ENCODE data around the gene RARS1. TPM values are rescaled to one million over a fixed set of nuclear protein-coding genes. Genes with fewer than 3 reads are reported as not detected.

RARS1 gene
- total RNA-seq, 1 donor, result 243 TPM

- H3K27me3 ChIP-seq (ENCODE audit: insufficient read depth, low read length), result no peaks in the 10 kb centered on the region
- no peak overlapping the region for H2AFZ ChIP-seq (ENCODE audit: low read length)
- DNase-seq (ENCODE audit: insufficient read length, low spot score, missing footprints), result no peak
- H3K9me3 ChIP-seq (ENCODE audit: low read depth, low read length), result no peaks in the 10 kb centered on the region
- no peak overlapping the region for H3K4me3 ChIP-seq (ENCODE audit: insufficient read depth, low read length)
- H3K4me2 ChIP-seq (ENCODE audit: insufficient read depth, low read length), result no peak overlapping the region
- H4K20me1 ChIP-seq (ENCODE audit: insufficient read depth, low read length), result peaks cover 13% of the 10 kb centered on the region
- peaks cover 15% of the 10 kb centered on the region for H3K79me2 ChIP-seq (ENCODE audit: insufficient read depth, low read length)
- H3K4me1 ChIP-seq (ENCODE audit: insufficient read depth, low read length), result peaks cover 4% of the 10 kb centered on the region
- no peak overlapping the region for H3K27ac ChIP-seq (ENCODE audit: low read depth, low read length)
- peaks cover 42% of the 10 kb centered on the region for H3K36me3 ChIP-seq (ENCODE audit: insufficient read depth, low read length)
- TF ChIP-seq CTCF (IDR thresholded peaks at IDR 0.05; ENCODE audit: extremely low read depth, low read depth, low read length), result no peak
These were observed 71.1 kb downstream of the RARS1 start for GRCh38 chr5:168557389-168557788.

- H4K20me1 ChIP-seq (ENCODE audit: insufficient read depth, low read length), result peaks cover 3% of the 10 kb centered on the region
- H2AFZ ChIP-seq (ENCODE audit: low read length), result no peak overlapping the region
- peaks cover 40% of the 10 kb centered on the region for H3K79me2 ChIP-seq (ENCODE audit: insufficient read depth, low read length)
- H3K4me3 ChIP-seq (ENCODE audit: insufficient read depth, low read length), result no peak overlapping the region
- no peak overlapping the region for H3K4me2 ChIP-seq (ENCODE audit: insufficient read depth, low read length)
- H3K27ac ChIP-seq (ENCODE audit: low read depth, low read length), result peak overlapping the region; percentile 14
- H3K36me3 ChIP-seq (ENCODE audit: insufficient read depth, low read length), result peaks cover 19% of the 10 kb centered on the region
- no peak for DNase-seq (ENCODE audit: insufficient read length, low spot score, missing footprints)
- no peak for TF ChIP-seq CTCF (IDR thresholded peaks at IDR 0.05; ENCODE audit: extremely low read depth, low read depth, low read length)
- no peaks in the 10 kb centered on the region for H3K27me3 ChIP-seq (ENCODE audit: insufficient read depth, low read length)
- H3K4me1 ChIP-seq (ENCODE audit: insufficient read depth, low read length), result no peaks in the 10 kb centered on the region
- H3K9me3 ChIP-seq (ENCODE audit: low read depth, low read length), result no peaks in the 10 kb centered on the region
These were observed 76.0 kb downstream of the RARS1 start for GRCh38 chr5:168562279-168562678.

GRCh38 chr5:168563959-168564358 is 77.7 kb downstream of the RARS1 start:
- Histone ChIP-seq H3K79me2 (ENCODE audit: insufficient read depth, low read length) (peaks cover 55% of the 10 kb centered on the region), H3K9me3 (ENCODE audit: low read depth, low read length) (no peaks in the 10 kb centered on the region), H3K27ac (ENCODE audit: low read depth, low read length) (no peak overlapping the region), H2AFZ (ENCODE audit: low read length) (no peak overlapping the region), H3K36me3 (ENCODE audit: insufficient read depth, low read length) (peaks cover 16% of the 10 kb centered on the region), H3K4me3 (ENCODE audit: insufficient read depth, low read length) (no peak overlapping the region), H3K4me1 (ENCODE audit: insufficient read depth, low read length) (no peaks in the 10 kb centered on the region), H3K27me3 (ENCODE audit: insufficient read depth, low read length) (no peaks in the 10 kb centered on the region), H3K4me2 (ENCODE audit: insufficient read depth, low read length) (no peak overlapping the region), H4K20me1 (ENCODE audit: insufficient read depth, low read length) (peaks cover 12% of the 10 kb centered on the region)
- no peak for TF ChIP-seq CTCF (IDR thresholded peaks at IDR 0.05; ENCODE audit: extremely low read depth, low read depth, low read length)
- no peak for DNase-seq (ENCODE audit: insufficient read length, low spot score, missing footprints)

GRCh38 chr5:168568738-168569137 is 82.5 kb downstream of the RARS1 start:
- H3K27me3 ChIP-seq (ENCODE audit: insufficient read depth, low read length), result no peaks in the 10 kb centered on the region
- H3K36me3 ChIP-seq (ENCODE audit: insufficient read depth, low read length), result peaks cover 10% of the 10 kb centered on the region
- H3K4me2 ChIP-seq (ENCODE audit: insufficient read depth, low read length), result no peak overlapping the region
- H3K27ac ChIP-seq (ENCODE audit: low read depth, low read length), result no peak overlapping the region
- peaks cover 79% of the 10 kb centered on the region for H3K79me2 ChIP-seq (ENCODE audit: insufficient read depth, low read length)
- TF ChIP-seq CTCF (IDR thresholded peaks at IDR 0.05; ENCODE audit: extremely low read depth, low read depth, low read length), result no peak
- DNase-seq (ENCODE audit: insufficient read length, low spot score, missing footprints), result no peak
- H3K4me1 ChIP-seq (ENCODE audit: insufficient read depth, low read length), result no peaks in the 10 kb centered on the region
- H4K20me1 ChIP-seq (ENCODE audit: insufficient read depth, low read length), result peaks cover 23% of the 10 kb centered on the region
- H3K4me3 ChIP-seq (ENCODE audit: insufficient read depth, low read length), result no peak overlapping the region
- H3K9me3 ChIP-seq (ENCODE audit: low read depth, low read length), result no peaks in the 10 kb centered on the region
- no peak overlapping the region for H2AFZ ChIP-seq (ENCODE audit: low read length)

Small RNAs within 50 kb of the gene (small RNA-seq; reads per million reads assigned to genes)
- 35.9 reads per million, percentile 95 among the genes with 10 or more reads in this experiment for gene MIR103A1

Other genes with a start within 250 kb of the RARS1 start
- gene WWC1, start 194.8 kb upstream of the RARS1 start, total RNA-seq, result 0.88 and 1.4 TPM in 2 replicates
- 0.36 and 1.2 TPM in 2 replicates for gene FBLL1, start 42.8 kb downstream of the RARS1 start, total RNA-seq
- 57.5 and 60.4 TPM in 2 replicates for gene PANK3, start 92.9 kb downstream of the RARS1 start, total RNA-seq